Measurements from ENCODE around the gene B3GALNT2. TPM values are rescaled to one million over a fixed set of nuclear protein-coding genes. Genes with fewer than 3 reads are reported as not detected.

B3GALNT2 gene
- total RNA-seq (14.4 TPM), polyA plus RNA-seq (ENCODE audit: insufficient read depth, low read depth, low replicate concordance) (2.0 TPM)
- long read RNA-seq, donor 1, partial matches to known transcripts: 0 of 1 reads
- long read RNA-seq, donor 1, other reads (novel, unspliced or antisense): 0 of 1 reads
- long read RNA-seq, donor 2, partial matches to known transcripts: 0 of 5 reads
- long read RNA-seq, donor 2, other reads (novel, unspliced or antisense): 0 of 5 reads
- long read RNA-seq, donor 3: 0 reads
- long read RNA-seq, donor 4, partial matches to known transcripts: 0 of 1 reads
- long read RNA-seq, donor 4, other reads (novel, unspliced or antisense): 0 of 1 reads
- long read RNA-seq, donor 5: 0 reads
- long read RNA-seq, donor 6: 0 reads
- long read RNA-seq, donor 7, partial matches to known transcripts: 1 of 8 reads
- long read RNA-seq, donor 7, other reads (novel, unspliced or antisense): 3 of 8 reads
- long read RNA-seq, donor 8, partial matches to known transcripts: 0 of 2 reads
- long read RNA-seq, donor 8, other reads (novel, unspliced or antisense): 0 of 2 reads
- long read RNA-seq, donor 9: 0 reads
- long read RNA-seq, donor 10, partial matches to known transcripts: 0 of 3 reads
- long read RNA-seq, donor 10, other reads (novel, unspliced or antisense): 0 of 3 reads

DNA sequence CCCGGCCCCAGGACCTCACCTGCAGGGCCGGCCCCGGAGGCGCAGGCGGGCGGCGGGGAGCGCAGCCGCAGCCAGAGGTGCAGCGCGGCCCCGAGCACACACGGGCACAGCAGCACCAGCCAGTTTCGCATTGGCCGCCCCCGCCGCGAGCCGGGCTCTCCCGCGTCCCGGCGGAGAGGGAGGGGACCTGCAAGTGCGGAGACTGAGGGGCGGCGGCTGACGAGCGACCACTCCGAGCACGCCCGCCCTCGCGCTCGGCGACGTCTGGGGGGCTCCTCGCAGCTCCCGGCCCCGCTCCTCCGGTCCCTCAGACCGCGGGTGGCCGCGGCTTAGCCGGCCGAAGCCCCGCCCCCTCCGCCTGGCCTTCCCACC lies at the start of gene B3GALNT2:
B3GALNT2 (minus strand) TSS at position 331 of the 372 bp plus-strand sequence; CDS start at position 131, 200 bp downstream.
- intact Hi-C loops (cut with DNase I): no loop called here
- no peak for DNase-seq
- peak within 1 kb of the TSS; percentile 97 to 98 for H3K27ac ChIP-seq (ENCODE audit: low read depth in 2 of 2, low read length in 2 of 2)

GRCh38 chr1:235553112-235553551 lies 48.9 kb upstream of the B3GALNT2 start:
- DNase-seq: peak in 1 of 5 donors; percentile 44
- Histone ChIP-seq H3K27ac (ENCODE audit: low read depth in 2 of 2, low read length in 2 of 2) (no peak overlapping the region), H3K4me3 (ENCODE audit: low read length in 3 of 3) (no peak overlapping the region), H3K36me3 (ENCODE audit: control insufficient read depth in 2 of 3, insufficient read depth in 3 of 3, low read length in 3 of 3) (no peaks in the 10 kb centered on the region), H3K4me1 (ENCODE audit: control insufficient read depth in 2 of 3, insufficient read depth in 2 of 3, low read depth in 1 of 3, low read length in 3 of 3) (no peaks in the 10 kb centered on the region), H3K9me3 (ENCODE audit: control insufficient read depth in 2 of 3, insufficient read depth in 1 of 3, low read length in 3 of 3) (no peaks in the 10 kb centered on the region), H3K27me3 (ENCODE audit: control insufficient read depth, insufficient read depth, low read length) (no peaks in the 10 kb centered on the region), H3K9ac (ENCODE audit: low read length in 3 of 3) (no peak overlapping the region)
- TF ChIP-seq CTCF (IDR thresholded peaks at IDR 0.05; ENCODE audit: borderline replicate concordance, extremely low read depth, insufficient read depth): no peak
- FAIRE-seq: no peak
- intact Hi-C loops (cut with DNase I): no loop called here

More for the DNA sequence above, at the start of gene B3GALNT2:
- no peaks in the 10 kb centered on the region for H3K27me3 ChIP-seq (ENCODE audit: control insufficient read depth, insufficient read depth, low read length)
- no peak for FAIRE-seq
- H3K36me3 ChIP-seq (ENCODE audit: control insufficient read depth in 2 of 3, insufficient read depth in 3 of 3, low read length in 3 of 3): no peaks in the 10 kb centered on the region
- peak within 1 kb of the TSS; percentile 74 to 91 (median 87) for H3K9ac ChIP-seq (ENCODE audit: low read length in 3 of 3)
- H3K4me1 ChIP-seq (ENCODE audit: control insufficient read depth in 2 of 3, insufficient read depth in 2 of 3, low read depth in 1 of 3, low read length in 3 of 3): peaks cover 0 to 2% (median 0%) of the 10 kb centered on the region in 3 donors
- no peaks in the 10 kb centered on the region for H3K9me3 ChIP-seq (ENCODE audit: control insufficient read depth in 2 of 3, insufficient read depth in 1 of 3, low read length in 3 of 3)
- H3K4me3 ChIP-seq (ENCODE audit: low read length in 3 of 3): peak within 1 kb of the TSS; percentile 81 to 91 (median 90)
- no peak for TF ChIP-seq CTCF (IDR thresholded peaks at IDR 0.05; ENCODE audit: borderline replicate concordance, extremely low read depth, insufficient read depth)

- Histone ChIP-seq H3K27me3 (ENCODE audit: control insufficient read depth, insufficient read depth, low read length) (no peaks in the 10 kb centered on the region), H3K4me3 (ENCODE audit: low read length in 3 of 3) (no peak overlapping the region), H3K36me3 (ENCODE audit: control insufficient read depth in 2 of 3, insufficient read depth in 3 of 3, low read length in 3 of 3) (no peaks in the 10 kb centered on the region), H3K9me3 (ENCODE audit: control insufficient read depth in 2 of 3, insufficient read depth in 1 of 3, low read length in 3 of 3) (no peaks in the 10 kb centered on the region), H3K9ac (ENCODE audit: low read length in 3 of 3) (no peak overlapping the region), H3K4me1 (ENCODE audit: control insufficient read depth in 2 of 3, insufficient read depth in 2 of 3, low read depth in 1 of 3, low read length in 3 of 3) (no peaks in the 10 kb centered on the region), H3K27ac (ENCODE audit: low read depth in 2 of 2, low read length in 2 of 2) (no peak overlapping the region)
- FAIRE-seq (no peak), DNase-seq (no peak)
- TF ChIP-seq CTCF (IDR thresholded peaks at IDR 0.05; ENCODE audit: borderline replicate concordance, extremely low read depth, insufficient read depth): no peak
- intact Hi-C loops (cut with DNase I): no loop called here
Measured at GRCh38 chr1:235552146-235552716, 48.0 kb upstream of the B3GALNT2 start.

Data from kidney (tissue), 22 donors.